CD4-positive, CD25-positive, alpha-beta regulatory T cell (primary cell): Measurements from ENCODE around the gene IFI6. TPM values are rescaled to one million over a fixed set of nuclear protein-coding genes. Genes with fewer than 3 reads are reported as not detected.

ENCODE experiments used
- ATAC-seq, 2 donors: fragments of 150-1000 bp; cut with Tn5 transposase; one replicate each; pipeline ENCODE4 v1.10.0; 2021; ENCODE audit warnings: low read depth in 2 of 2, moderate number of reproducible peaks in 2 of 2, moderate library complexity in 1 of 2
- DNase-seq, 3 donors: peaks; one replicate each; pipeline versions ENCODE4 v3.0.0 to v3.0.0-alpha.2; 2012 to 2022; ENCODE audit warnings: mixed read lengths in 1 of 3
- H3K27ac ChIP-seq: one replicate; pipeline ENCODE4 v1.7.0; 2013; ENCODE audit warnings: mild to moderate bottlenecking, low read length; ENCODE audit not compliant: insufficient read depth, poor library complexity, severe bottlenecking
- H3K27me3 ChIP-seq: one replicate; pipeline ENCODE4 v1.7.0; 2013; ENCODE audit warnings: low read length; ENCODE audit not compliant: control insufficient read depth, insufficient read depth
- H3K36me3 ChIP-seq: one replicate; pipeline ENCODE4 v1.7.0; 2013; ENCODE audit warnings: mild to moderate bottlenecking, low read length, moderate library complexity; ENCODE audit not compliant: control insufficient read depth, insufficient read depth
- H3K4me1 ChIP-seq: 2 replicates; pipeline ENCODE4 v1.7.0; 2013; ENCODE audit warnings: mild to moderate bottlenecking, low read length; ENCODE audit not compliant: insufficient read depth, control insufficient read depth, poor library complexity, severe bottlenecking
- H3K4me3 ChIP-seq: one replicate; pipeline ENCODE4 v1.7.0; 2013; ENCODE audit warnings: low read depth, mild to moderate bottlenecking, low read length, moderate library complexity
- H3K9me3 ChIP-seq, 2 experiments: 1 replicate in 1 of 2; 2 replicates in 1 of 2; pipeline ENCODE4 v1.7.0; 2013; ENCODE audit warnings: low read length in 2 of 2, mild to moderate bottlenecking in 1 of 2, moderate library complexity in 1 of 2; ENCODE audit not compliant: control insufficient read depth in 2 of 2
- H3K27ac Mint-ChIP-seq, 3 donors: one replicate each; pipeline ENCODE4 v1.8.0; 2020 to 2022; ENCODE audit warnings: mild to moderate bottlenecking in 3 of 3, mixed read lengths in 3 of 3, moderate library complexity in 2 of 3
- H3K27me3 Mint-ChIP-seq: one replicate; pipeline ENCODE4 v1.8.0; 2022; ENCODE audit warnings: mild to moderate bottlenecking, mixed read lengths
- H3K36me3 Mint-ChIP-seq: one replicate; pipeline ENCODE4 v1.8.0; 2020; ENCODE audit warnings: mixed read lengths
- H3K4me1 Mint-ChIP-seq, 4 donors: one replicate each; pipeline ENCODE4 v1.8.0; 2020 to 2022; ENCODE audit warnings: mixed read lengths in 4 of 4, mild to moderate bottlenecking in 1 of 4
- H3K4me3 Mint-ChIP-seq, 4 donors: one replicate each; pipeline ENCODE4 v1.8.0; 2020 to 2022; ENCODE audit warnings: mild to moderate bottlenecking in 4 of 4, mixed read lengths in 4 of 4, moderate library complexity in 3 of 4
- H3K9me3 Mint-ChIP-seq, 7 donors: one replicate each; pipeline ENCODE4 v1.8.0; 2020 to 2022; ENCODE audit warnings: mixed read lengths in 7 of 7, mild to moderate bottlenecking in 3 of 7, moderate library complexity in 2 of 7
- polyA plus RNA-seq, 4 donors: library from polyadenylated mRNA; unstranded; fragments of 300-500 nt; fragmentation: Illumina TruSeq; gene quantifications; one replicate each; pipeline ENCODE4 v1.2.3, GENCODE V29; 2021
- total RNA-seq: library from RNA; stranded (reverse); gene quantifications from one replicate; pipeline ENCODE4 v1.2.3, GENCODE V29; 2022

IFI6 gene
- total and polyA plus RNA-seq, 5 donors from 2014 or later: 49.7 to 199 (median 169) TPM

- Histone ChIP-seq H3K4me3 (no peak overlapping the region), H3K9me3 (no peaks in the 10 kb centered on the region), H3K4me1 (peaks cover 40% of the 10 kb centered on the region), H3K36me3 (no peaks in the 10 kb centered on the region), H3K27ac (no peak overlapping the region), H3K27me3 (no peaks in the 10 kb centered on the region)
- ATAC-seq (no peak), DNase-seq (no peak)
- Mint-ChIP-seq H3K27ac (peak overlapping the region in 2 of 3 donors; percentile 60 to 71), H3K36me3 (no peaks in the 10 kb centered on the region), H3K27me3 (no peaks in the 10 kb centered on the region), H3K4me1 (peaks cover 0 to 63% (median 42%) of the 10 kb centered on the region in 4 donors), H3K9me3 (no peaks in the 10 kb centered on the region), H3K4me3 (peak overlapping the region in 2 of 4 donors; percentile 32 to 65)
Observed at GRCh38 chr1:27635396-27636142, 36.4 kb downstream of the IFI6 start.

GRCh38 chr1:27634985-27635367 lies 37.0 kb downstream of the IFI6 start, which contains the start of gene FGR:
Gene FGR (minus strand): TSS chr1:27635185. CDS start chr1:27623916, 11,269 bp downstream.
- no peaks in the 10 kb centered on the region for H3K9me3 ChIP-seq
- Mint-ChIP-seq H3K36me3 (no peaks in the 10 kb centered on the region), H3K27me3 (no peaks in the 10 kb centered on the region), H3K9me3 (no peaks in the 10 kb centered on the region), H3K27ac (peak within 1 kb of the TSS; percentile 79 to 89 (median 80)), H3K4me3 (peak within 1 kb of the TSS; percentile 65 to 88 (median 74)), H3K4me1 (peaks cover 0 to 67% (median 40%) of the 10 kb centered on the region in 4 donors)
- no peak for ATAC-seq
- DNase-seq: no peak
- no peaks in the 10 kb centered on the region for H3K36me3 ChIP-seq
- peak within 1 kb of the TSS; percentile 66 for H3K27ac ChIP-seq
- H3K27me3 ChIP-seq: no peaks in the 10 kb centered on the region
- H3K4me3 ChIP-seq: peak within 1 kb of the TSS; percentile 43
- H3K4me1 ChIP-seq: peaks cover 40% of the 10 kb centered on the region

- H3K9me3 Mint-ChIP-seq: no peaks in the 10 kb centered on the region
- H3K27me3 Mint-ChIP-seq: no peaks in the 10 kb centered on the region
- ATAC-seq (peak; percentile 23 to 40), DNase-seq (peak; percentile 33 to 58 (median 48))
- no peaks in the 10 kb centered on the region for H3K9me3 ChIP-seq
- H3K4me1 Mint-ChIP-seq: peaks cover 0 to 72% (median 41%) of the 10 kb centered on the region in 4 donors
- peak overlapping the region; percentile 79 to 89 (median 80) for H3K27ac Mint-ChIP-seq
- H3K36me3 Mint-ChIP-seq: no peaks in the 10 kb centered on the region
- H3K36me3 ChIP-seq: no peaks in the 10 kb centered on the region
- peak overlapping the region; percentile 43 for H3K4me3 ChIP-seq
- no peaks in the 10 kb centered on the region for H3K27me3 ChIP-seq
- peak overlapping the region; percentile 62 to 88 (median 74) for H3K4me3 Mint-ChIP-seq
- H3K4me1 ChIP-seq: peaks cover 40% of the 10 kb centered on the region
- H3K27ac ChIP-seq: peak overlapping the region; percentile 66
Observed at GRCh38 chr1:27634177-27634984, 37.6 kb downstream of the IFI6 start.

- Mint-ChIP-seq H3K27me3 (no peaks in the 10 kb centered on the region), H3K36me3 (no peaks in the 10 kb centered on the region), H3K4me3 (peak overlapping the region; percentile 66 to 88 (median 84)), H3K4me1 (peaks cover 6 to 72% (median 47%) of the 10 kb centered on the region in 4 donors), H3K9me3 (no peaks in the 10 kb centered on the region), H3K27ac (peak overlapping the region; percentile 84 to 89 (median 89))
- peak overlapping the region; percentile 66 for H3K27ac ChIP-seq
- ATAC-seq (no peak), DNase-seq (no peak)
- H3K4me3 ChIP-seq: peak overlapping the region; percentile 43
- H3K36me3 ChIP-seq: no peaks in the 10 kb centered on the region
- no peaks in the 10 kb centered on the region for H3K9me3 ChIP-seq
- peaks cover 40% of the 10 kb centered on the region for H3K4me1 ChIP-seq
- H3K27me3 ChIP-seq: no peaks in the 10 kb centered on the region
Observed at GRCh38 chr1:27633640-27634176, 38.3 kb downstream of the IFI6 start.

GRCh38 chr1:27633298-27633610 lies 38.7 kb downstream of the IFI6 start:
- DNase-seq: no peak
- Mint-ChIP-seq H3K4me3 (peak overlapping the region; percentile 48 to 88 (median 84)), H3K27me3 (no peaks in the 10 kb centered on the region), H3K9me3 (no peaks in the 10 kb centered on the region), H3K27ac (peak overlapping the region; percentile 86 to 89 (median 89)), H3K4me1 (peaks cover 6 to 75% (median 47%) of the 10 kb centered on the region in 4 donors), H3K36me3 (no peaks in the 10 kb centered on the region)
- ATAC-seq: no peak
- no peaks in the 10 kb centered on the region for H3K36me3 ChIP-seq
- H3K4me3 ChIP-seq: peak overlapping the region; percentile 43
- no peaks in the 10 kb centered on the region for H3K9me3 ChIP-seq
- H3K27me3 ChIP-seq: no peaks in the 10 kb centered on the region
- H3K4me1 ChIP-seq: peaks cover 40% of the 10 kb centered on the region
- peak overlapping the region; percentile 66 for H3K27ac ChIP-seq

GRCh38 chr1:27632387-27633297 lies 39.4 kb downstream of the IFI6 start:
- Histone ChIP-seq H3K27me3 (no peaks in the 10 kb centered on the region), H3K27ac (peak overlapping the region; percentile 66), H3K4me1 (peaks cover 40% of the 10 kb centered on the region), H3K9me3 (no peaks in the 10 kb centered on the region), H3K4me3 (peak overlapping the region; percentile 37), H3K36me3 (no peaks in the 10 kb centered on the region)
- ATAC-seq (peak; percentile 40 to 44), DNase-seq (peak in 1 of 3 donors; percentile 72)
- Mint-ChIP-seq H3K36me3 (no peaks in the 10 kb centered on the region), H3K4me3 (peak overlapping the region; percentile 78 to 88 (median 81)), H3K27ac (peak overlapping the region; percentile 76 to 89 (median 86)), H3K27me3 (no peaks in the 10 kb centered on the region), H3K9me3 (no peaks in the 10 kb centered on the region), H3K4me1 (peaks cover 6 to 71% (median 44%) of the 10 kb centered on the region in 4 donors)
